ENCODE measurements around the gene PACRG.
"Not testable (repeated sequence)": the region's sequence is repeated elsewhere in the genome, so short reads cannot be mapped to it uniquely, and the experiment has no call there.

PACRG gene

DNA sequence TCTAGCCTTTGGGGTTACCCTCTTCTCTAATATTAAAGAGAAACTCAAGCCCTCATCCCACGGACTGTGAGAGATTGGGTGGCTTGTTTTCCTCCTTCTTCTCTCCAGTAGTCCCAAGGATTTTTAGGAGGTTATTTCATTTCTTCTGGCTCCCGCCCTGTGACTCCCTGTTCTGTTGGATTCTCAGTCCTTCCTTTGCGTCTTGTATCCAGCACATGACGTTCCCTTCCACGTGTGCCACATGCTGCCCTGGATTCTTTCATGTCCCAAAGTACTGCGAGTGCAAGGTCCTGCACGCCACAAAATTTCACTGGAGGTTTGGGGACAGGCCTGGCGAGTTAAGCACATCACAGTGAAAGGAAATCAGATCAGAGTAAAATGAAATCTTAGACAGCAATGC, 213.4 kb downstream of the PACRG start:
- no peak for DNase-seq (ENCODE audit: low read depth in 2 of 2)

DNA sequence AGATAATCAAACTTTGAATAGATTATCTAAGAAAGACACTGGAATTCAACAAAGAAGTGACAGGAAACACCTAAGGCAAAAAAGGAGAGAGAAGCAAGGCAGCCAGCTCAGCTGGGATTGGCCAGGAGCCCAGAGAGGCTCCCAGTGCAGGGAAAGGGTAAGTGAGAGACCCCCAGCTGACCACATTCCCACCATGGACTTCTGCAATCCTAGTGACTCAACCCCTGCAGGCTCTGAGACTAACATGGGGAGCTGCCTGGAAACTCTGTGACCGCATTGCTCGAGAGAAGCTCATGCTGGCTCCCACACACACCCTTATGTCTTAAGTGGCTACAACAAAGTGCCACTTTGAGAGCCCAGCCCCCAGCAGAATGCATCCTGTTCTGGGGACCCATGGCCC, 215.1 kb downstream of the PACRG start:
- no peak for DNase-seq (ENCODE audit: low read depth in 2 of 2)

DNA sequence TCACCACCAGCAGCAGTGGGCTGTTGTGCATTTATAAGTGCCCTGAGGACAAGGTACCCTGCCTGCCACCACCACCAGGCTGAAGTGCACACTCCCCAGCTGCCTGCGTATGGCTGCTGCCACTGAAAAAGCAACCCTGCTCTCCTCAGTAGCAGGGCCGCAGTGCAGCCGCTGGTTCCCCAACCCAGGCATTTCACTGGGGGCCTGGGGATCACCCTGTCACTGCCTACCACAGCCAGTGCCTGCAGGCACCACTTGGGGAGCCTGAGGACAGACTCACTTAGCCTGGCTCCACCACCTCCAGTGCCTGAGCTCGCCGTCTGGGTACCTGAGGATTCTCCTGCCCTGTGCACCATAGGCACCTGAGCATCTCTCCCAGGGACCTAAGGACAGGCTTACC, 215.6 kb downstream of the PACRG start:
- no peak for DNase-seq (ENCODE audit: low read depth in 2 of 2)

DNA sequence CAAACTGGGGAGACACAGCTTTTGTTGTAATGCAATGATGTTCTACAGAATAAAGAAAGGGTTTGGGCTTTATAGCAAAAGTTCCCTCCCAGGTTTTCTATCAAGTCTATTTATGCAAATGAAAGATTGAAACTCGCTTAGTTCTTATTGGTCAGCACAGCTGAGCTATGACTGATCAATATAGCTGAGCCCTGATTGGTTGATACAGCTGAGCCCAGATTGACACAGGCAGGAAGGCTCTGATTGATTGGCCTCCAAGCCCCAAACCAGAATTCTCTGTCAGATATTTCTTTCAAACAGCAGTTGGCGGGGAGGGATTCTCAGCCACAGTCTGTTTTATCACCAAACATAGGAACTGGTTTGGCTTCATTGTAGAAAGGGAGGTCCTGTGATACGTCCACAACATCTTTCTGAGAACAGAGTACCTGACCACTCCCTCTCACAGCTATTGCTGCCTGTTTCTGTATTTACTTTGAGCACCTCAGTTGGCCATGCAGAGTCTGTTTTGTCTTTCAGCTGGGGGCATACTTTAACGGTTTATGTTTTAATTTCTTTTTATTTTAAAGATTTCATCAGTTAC, 223.5 kb downstream of the PACRG start:
- no peak for DNase-seq (ENCODE audit: low read depth in 2 of 2)

DNA sequence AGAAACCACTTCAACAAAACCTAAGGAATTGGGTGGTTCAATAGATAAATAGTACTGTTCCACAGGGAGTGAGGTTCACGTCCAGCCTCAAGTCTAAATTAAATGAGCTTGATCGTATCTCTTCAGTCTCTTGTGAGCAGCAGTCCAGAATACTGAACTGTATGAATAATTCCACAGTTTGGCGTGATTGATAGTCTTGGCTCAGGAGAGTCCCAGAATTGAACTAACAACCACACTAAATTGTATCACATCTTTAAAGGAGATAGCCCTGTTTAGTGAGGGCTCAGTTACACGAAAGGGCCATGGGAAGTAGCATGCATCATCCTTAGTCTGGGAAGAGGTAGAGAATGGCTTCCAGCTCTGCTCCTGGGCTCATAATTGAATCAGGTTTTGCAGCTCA, 224.6 kb downstream of the PACRG start:
- DNase-seq (ENCODE audit: low read depth in 2 of 2): no peak

DNA sequence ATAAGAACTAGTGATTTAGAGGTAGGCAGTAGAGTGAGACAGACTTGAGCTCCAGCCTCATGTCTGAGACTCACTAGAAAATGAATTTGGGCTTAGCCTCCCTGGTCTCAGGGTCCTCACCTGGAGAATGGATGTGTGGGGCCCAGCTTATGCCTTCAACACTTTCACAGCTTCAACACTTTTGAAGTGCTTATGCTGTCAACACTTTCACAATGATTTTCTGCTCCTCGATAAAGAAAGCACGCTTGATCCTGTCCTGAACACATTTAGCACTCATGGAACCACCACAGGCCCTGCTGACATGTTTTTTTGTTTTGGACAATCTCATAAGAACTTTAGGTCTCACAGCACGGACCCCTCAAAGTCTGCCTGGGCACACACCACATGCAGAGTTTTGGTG, 229.3 kb downstream of the PACRG start:
- no peak for DNase-seq (ENCODE audit: low read depth in 2 of 2)

DNA sequence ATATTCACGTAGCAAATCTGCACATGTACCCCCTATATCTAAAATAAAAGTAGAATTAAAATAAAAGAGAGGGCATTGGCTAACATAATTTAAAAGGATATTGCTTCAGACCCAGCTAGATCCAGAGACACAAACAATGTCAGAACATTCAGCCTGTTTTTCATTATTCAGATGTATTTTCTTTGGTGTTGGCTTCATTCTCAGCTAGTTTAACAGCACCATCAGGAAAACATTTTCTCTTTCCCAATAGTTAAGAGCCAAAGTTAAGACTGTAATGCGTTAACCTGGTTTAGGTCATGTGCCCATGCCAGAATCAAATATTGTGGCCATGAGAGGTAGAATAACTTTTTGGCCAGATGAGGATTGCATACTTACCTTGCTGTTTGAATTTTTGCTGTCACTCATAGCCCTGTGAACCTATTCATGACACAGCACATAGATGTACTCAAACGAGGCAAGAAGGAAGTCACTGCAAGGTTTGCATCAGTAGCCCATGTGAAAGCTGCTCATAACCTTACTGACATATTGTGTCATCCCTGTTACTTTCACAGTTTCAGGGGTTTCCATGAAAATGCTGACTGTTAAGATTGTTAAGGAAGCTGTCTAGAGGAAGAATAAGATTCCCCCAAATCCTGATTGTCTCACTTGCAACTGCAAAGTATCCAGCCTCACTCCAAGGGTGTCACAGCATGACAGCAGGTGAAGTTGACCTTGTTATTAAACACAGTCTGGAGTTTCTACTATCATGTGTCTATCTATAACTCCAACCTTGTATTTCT, 233.1 kb downstream of the PACRG start:
- DNase-seq (ENCODE audit: low read depth in 2 of 2): no peak

DNA sequence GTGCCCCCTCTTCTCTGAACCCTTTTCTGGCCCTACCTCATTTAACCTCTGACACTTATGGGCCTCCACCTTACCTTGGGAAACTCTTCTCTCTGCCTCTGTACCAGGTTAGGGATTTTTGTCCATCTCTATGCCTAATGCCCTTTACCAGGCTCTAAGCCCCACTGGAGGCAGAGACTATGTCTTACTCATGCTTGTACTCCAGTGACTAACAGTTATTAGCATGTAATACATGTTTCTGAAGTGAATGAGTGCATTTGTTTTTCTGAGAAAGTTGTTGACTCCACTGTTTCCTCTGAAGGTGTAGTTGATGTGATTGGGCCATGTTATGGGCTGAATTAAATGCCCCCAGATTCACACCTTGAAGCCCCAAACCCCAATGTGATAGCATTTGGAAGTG, 234.3 kb downstream of the PACRG start:
- no peak for DNase-seq (ENCODE audit: low read depth in 2 of 2)

DNA sequence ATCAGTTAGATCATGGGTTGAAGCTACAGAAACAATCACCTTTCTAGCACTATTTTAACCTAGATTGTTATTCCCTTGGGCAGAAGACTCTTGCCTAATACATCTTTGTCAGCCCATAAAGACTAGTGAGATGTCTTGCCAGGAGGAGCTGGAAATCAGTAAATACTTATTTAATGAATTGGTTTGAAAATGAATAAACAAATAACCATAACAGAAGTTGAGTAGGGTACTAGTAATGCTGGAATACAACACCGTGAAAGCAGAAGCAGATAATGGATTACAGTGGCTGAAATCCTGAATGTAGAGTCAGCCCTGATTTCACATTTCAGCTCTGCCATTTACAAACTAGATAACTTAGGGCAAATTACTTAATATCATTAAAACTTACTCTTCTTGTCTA, 236.1 kb downstream of the PACRG start:
- no peak for DNase-seq (ENCODE audit: low read depth in 2 of 2)

DNA sequence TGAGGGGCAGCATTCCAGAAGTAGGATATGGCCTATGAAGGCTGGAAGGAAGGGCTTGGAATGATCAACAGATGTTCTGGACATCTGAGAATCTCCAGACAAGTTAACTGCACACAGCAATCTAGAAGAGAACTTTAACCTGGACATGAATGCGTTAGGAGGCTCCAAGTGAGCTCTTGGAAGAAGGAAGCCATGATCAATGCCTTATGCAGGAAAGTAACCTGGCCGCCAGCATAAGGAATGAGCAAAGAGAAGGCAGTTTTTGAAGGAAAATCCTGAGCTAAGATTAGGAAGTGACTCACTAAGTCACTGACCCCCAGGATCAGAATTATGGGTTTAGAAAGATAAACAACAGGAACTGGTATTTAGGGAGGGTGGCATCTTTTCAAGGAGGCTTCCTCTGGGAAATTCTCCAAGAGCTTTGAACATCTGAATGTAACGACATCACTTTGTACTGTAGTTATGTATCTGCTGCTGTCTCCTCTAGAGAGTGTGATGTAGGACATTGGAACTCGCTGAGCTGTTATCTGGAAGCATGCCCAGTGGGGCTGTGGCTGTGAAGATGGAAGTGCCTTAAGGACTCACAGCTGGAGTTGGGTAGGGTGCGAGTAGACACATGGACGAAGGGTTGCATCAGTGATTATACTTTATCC, 236.8 kb downstream of the PACRG start:
- DNase-seq (ENCODE audit: low read depth in 2 of 2): no peak

DNA sequence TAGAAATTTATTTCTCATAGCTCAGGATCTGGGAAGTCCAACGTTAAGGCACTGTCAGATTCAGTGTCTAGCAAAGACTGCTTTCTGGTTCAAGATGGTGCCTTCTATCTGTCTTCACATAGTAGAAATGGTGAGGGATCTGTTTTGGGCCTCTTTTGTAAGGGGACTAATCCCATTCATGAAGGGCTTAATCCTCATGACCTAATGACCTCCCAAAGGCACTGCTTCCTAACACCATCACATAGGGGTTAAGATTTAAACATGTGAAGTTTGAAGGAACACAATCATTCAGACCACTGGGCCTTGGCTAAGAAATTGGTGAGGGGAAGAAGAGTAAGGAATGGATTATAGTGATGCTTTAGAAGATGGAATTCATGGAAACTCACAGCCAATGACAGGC, 237.6 kb downstream of the PACRG start:
- no peak for DNase-seq (ENCODE audit: low read depth in 2 of 2)

DNA sequence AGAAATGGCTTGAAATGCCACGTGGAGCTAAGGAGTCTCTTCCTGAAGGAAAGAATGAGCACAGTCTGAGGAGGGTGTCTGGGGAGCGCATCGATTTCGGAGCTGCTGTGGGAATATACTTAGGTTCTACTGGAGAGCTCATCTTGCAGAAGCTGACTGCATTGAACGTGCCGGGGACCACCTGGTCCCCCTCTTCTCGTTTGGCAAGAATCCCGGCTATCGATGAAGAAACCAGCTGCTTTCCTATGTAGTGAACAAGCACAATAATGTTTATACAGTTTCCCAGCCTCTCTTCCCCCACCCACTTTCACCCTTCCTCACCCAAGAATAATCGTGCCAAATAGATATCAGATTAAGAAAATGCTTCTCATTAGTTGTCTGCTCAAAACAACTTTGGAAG, 242.5 kb downstream of the PACRG start:
- no peak for DNase-seq (ENCODE audit: low read depth in 2 of 2)

DNA sequence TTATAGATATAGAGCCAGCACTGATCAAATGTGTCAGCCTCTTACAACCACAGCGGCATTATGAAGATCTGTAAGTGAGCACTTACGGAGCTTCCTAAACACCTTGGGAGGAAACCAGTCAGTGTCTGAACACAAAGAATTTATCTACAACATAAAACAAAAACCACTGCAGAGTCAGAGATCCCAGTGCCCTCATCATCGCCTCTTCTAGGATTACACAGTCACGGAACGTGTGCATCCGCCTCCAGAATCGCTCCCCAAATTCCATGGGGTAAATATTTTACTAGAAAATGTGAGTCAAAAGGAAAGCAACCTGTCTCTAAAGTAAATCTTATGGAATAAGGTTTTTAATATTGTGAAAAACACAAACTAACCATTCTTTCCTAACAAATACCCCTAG, 243.6 kb downstream of the PACRG start:
- DNase-seq (ENCODE audit: low read depth in 2 of 2): no peak

DNA sequence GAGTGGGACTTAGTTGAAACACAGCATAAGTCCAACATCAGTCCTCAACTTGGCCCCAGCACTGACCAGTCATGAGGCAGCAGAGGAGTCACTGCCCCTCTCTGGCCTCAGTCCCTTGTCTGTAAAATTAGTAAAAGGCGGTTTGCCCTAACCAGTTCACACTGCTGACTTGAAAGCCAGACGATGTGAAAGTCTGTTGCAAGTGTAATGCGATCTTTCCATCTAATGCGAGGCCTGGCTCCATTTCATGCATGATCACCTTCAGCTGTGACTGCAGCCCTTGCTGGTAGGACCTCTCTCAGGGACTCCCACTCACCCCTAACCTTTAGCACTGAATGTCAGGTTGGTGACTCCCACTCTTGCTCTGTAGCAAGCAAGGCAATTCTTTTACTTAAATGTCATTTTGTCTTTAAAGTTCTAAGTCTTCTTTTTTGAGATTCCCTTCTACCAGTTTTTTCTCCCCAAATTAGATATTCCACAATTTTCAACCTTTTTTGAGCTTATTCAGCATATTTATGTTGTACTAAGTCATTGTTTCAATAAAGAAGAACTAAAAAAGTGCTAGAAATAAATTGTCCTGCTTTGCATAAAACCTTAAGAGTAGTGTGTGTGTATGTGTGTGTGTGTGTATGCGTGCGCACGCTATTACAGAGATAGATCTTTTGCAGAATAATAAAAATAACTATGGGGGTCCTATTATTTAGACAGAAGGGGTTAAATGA, 245.5 kb downstream of the PACRG start:
- DNase-seq (ENCODE audit: low read depth in 2 of 2): no peak

DNA sequence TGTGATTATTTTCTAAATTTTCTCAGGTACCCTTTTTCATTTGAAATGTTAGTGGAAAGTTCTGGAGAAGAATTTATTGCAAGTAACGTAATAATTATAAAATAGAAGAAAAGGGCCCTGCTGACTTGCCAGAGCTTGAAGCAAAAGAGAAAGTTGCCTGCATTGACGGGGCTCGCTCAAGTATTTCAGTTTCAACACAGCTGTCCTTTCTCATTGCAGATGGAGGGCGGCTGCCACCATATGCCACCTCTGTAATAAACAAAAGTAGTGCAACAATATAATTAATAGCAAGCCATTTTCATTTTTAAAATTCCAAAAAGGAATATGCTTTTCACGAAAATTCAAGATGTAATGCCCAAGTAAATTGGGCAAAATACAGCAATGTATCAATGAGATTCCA, 246.2 kb downstream of the PACRG start:
- no peak for DNase-seq (ENCODE audit: low read depth in 2 of 2)

DNA sequence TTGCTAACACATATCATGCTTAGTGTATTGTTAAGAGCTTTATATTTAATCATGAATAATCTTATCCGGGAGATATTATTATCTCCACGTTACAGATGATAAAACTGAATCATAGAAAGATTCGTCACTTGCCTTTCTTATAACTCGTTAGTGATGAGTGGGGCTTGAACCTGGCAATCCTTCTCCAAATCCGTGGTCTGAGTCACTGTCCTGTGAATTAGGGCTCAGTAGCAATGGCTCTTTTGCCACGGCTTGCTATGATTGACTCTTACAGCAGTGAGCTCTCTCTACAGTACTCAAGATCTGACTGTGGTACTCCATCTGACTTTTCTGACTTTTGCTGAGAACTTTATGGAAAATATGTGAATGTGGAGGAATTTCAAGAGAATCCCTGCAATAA, 246.9 kb downstream of the PACRG start:
- DNase-seq (ENCODE audit: low read depth in 2 of 2): no peak

DNA sequence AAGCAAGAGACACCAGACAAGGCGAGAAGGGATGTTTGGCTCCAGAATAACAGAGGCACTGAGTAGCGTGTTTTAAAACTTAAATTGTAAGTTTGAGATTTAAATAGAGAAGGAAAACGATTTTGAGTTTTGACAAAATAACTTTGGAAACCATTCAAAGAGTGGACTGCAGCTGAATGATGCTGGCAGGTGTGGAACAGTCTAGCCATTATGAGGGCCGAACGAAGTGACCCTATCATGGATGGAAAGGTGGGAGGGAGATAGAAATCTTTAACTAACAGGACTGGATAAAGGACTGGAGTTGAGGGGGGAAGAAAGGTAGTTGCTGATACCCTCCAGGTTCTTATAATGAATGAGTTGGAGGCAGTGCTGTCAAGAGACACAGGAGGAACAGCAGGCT, 248.4 kb downstream of the PACRG start:
- DNase-seq (ENCODE audit: low read depth in 2 of 2): no peak

DNA sequence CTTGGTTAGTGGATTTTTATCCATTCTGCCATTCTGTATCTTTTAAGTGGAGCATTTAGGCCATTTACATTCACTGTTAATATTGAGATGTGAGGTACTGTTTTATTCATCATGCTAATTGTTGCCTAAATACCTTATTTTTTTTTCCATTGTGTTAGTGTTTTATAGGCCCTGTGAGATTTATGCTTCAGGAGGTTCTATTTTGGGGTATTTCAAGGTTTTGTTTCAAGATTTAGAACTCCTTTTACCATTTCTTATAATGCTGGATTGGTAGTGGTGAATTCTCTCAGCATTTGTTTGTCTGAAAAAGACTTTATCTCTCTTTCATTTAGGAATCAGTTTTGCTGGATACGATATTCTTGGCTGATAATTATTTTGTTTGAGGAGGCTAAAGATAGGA, 255.5 kb downstream of the PACRG start:
- DNase-seq (ENCODE audit: low read depth in 2 of 2): not testable (repeated sequence)

DNA sequence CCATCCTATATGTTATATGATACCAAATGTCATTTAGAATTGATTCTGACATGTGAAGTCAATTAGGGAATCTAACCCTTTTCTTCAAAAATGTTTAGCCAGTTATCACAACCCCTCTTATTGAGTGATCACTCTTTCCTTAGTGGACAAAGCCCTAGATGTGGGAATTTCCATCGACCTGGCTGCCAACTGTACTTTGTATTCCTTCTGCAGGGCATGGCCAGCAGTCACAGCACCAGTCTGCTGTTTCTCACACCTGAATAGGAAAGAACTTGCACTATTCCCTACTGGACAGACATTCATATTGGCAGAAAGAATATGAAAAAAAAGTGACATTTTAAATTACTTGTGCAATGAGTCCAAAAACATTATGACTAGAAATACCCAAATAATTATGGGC, 271.0 kb downstream of the PACRG start:
- DNase-seq (ENCODE audit: low read depth in 2 of 2): no peak

DNA sequence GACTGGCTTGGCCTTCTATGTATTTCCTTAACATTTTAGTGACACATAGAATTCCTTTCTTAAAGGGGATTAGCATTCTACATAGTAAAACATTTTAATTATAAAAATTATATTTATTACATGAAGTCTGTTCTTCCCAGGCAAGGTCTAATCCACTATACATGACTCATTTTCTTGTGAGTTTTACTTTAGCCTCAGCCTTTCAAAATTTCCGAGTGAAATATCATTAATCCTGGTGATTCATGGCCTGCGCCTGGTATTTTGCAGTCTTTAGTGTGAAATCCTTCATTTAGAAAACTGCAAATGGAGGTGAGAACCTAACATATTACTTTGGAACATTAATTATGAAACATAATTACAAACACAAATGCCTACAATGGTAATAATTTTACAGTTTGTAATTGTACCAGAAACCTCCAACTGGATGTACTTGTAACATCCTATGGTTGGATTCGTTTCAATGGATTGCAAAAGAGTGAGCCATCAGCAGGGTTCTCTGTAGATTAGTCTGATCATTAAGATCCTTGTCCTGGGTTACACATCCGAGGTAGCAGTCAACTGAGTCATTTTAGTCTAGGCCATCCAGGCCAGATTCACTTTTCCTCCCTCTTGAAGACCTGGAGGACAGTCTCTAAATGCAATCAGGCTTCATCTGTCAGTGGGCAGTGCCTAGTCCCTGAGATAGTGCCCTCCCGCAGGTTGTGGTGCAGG, 272.0 kb downstream of the PACRG start:
- no peak for DNase-seq (ENCODE audit: low read depth in 2 of 2)

DNA sequence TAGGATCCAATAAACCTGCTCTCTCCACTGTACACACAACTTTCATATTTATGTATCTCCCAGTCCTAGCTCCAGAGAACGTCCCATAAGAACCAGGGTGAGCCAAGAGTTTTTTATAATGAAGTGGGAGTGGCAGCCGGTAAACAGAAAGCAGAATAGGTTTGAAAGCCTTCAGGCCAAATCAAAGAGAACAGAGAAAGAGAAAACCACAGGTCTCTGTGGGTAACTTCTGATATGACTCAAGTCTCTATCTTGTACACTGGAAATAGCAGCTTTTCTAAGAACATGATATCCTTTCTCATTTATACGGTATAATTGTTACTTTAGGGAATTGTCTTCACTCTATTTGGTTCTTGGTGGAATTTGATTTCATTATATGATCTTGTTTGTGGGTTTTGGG, 273.6 kb downstream of the PACRG start:
- DNase-seq (ENCODE audit: low read depth in 2 of 2): no peak

DNA sequence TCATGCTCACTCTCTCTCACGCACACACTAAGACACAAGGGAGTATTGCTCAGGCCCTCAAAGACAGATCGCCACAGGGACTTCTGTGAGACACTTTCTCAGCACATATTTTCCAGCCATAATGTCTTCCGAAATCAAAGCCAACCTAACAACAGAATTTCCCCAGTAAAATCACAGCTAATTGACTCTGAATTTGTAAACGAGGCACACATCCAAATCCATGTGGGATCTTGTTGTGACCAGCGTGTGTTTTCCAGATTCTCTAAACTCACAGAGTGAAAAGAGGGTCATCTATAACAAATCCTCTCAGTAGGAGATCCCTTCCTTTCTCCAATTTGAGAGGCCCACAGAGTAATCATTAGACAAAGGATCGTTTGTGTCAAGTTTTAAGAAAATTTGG, 280.4 kb downstream of the PACRG start:
- DNase-seq (ENCODE audit: low read depth in 2 of 2): no peak
